GM12878 (cell line): ENCODE results near the gene CAMK4. TPM values are rescaled to one million over a fixed set of nuclear protein-coding genes. Genes with fewer than 3 reads are reported as not detected.
A peak's percentile ranks its signal among the peaks of the same experiment; 100 is the strongest.

Experiments used
- ATAC-seq: fragments of 200-7000 bp; cut with Tn5 transposase; 3 replicates; pipeline ENCODE4 v1.9.1; 2020; ENCODE audit warnings: mild to moderate bottlenecking, moderate library complexity
- BruUV-seq: library from RNA; stranded (reverse); fragments of 400-500 nt; replicated peaks from 2 replicates; lab custom pipeline; 2021; lab: Mats Ljungman, UMichigan
- CTCF ChIA-PET: fragments of 300-600 bp; sonication (Branson Sonifier 250); formaldehyde crosslinking; extraction: SDS; loops from one replicate; lab custom pipeline; 2021; ENCODE audit warnings: inconsistent platforms; lab: Yijun Ruan, JAX
- POLR2A ChIA-PET: fragments of 350-600 bp; formaldehyde crosslinking; extraction: SDS; loops from one replicate; lab custom pipeline; 2021; ENCODE audit warnings: inconsistent platforms; lab: Charles Lee
- RAD21 ChIA-PET: fragments of 300-600 bp; sonication (Branson Sonifier 250); formaldehyde crosslinking; loops from one replicate; lab custom pipeline; 2023; ENCODE audit warnings: antibody characterized with exemption; ENCODE audit not compliant: unreplicated experiment; lab: Charles Lee
- SMC1A ChIA-PET: fragments of 300-600 bp; sonication (Branson Sonifier 250); formaldehyde crosslinking; loops from one replicate; lab custom pipeline; 2023; ENCODE audit not compliant: unreplicated experiment, uncharacterized antibody; lab: Charles Lee
- DNase-seq: peaks from one replicate; pipeline ENCODE4 v3.0.0-alpha.2; 2011; ENCODE audit warnings: low read depth, low spot score
- FAIRE-seq: peaks from 3 replicates; lab custom pipeline; 2011; peaks lifted over from hg19 to GRCh38; lab: Jason Lieb, UNC
- H2AFZ ChIP-seq: 2 replicates; pipeline ENCODE4 v1.6.0; 2011; ENCODE audit warnings: low read depth, low read length, control low read depth; ENCODE audit not compliant: control insufficient read depth
- H3K27ac ChIP-seq: 2 replicates; pipeline ENCODE4 v1.5.1; 2011; ENCODE audit warnings: control low read depth; ENCODE audit not compliant: control insufficient read depth, insufficient read depth
- H3K27me3 ChIP-seq, 2 experiments: replicated peaks in 1 of 2; 2 replicates each; pipeline versions ENCODE4 v1.6.0 to v1.6.1; 2011; ENCODE audit warnings: low read length in 1 of 2; ENCODE audit not compliant: control insufficient read depth in 2 of 2, insufficient read depth in 2 of 2
- H3K36me3 ChIP-seq, 2 experiments: 2 replicates each; pipeline ENCODE4 v1.5.1; 2011; ENCODE audit warnings: low read length in 1 of 2; ENCODE audit not compliant: control insufficient read depth in 2 of 2, insufficient read depth in 2 of 2
- H3K4me1 ChIP-seq: 2 replicates; pipeline ENCODE4 v1.6.1; 2011; ENCODE audit warnings: mild to moderate bottlenecking, low read length, moderate library complexity, mixed read lengths; ENCODE audit not compliant: control insufficient read depth, insufficient read depth
- H3K4me2 ChIP-seq: 2 replicates; pipeline ENCODE4 v1.6.0; 2011; ENCODE audit warnings: control low read depth; ENCODE audit not compliant: control insufficient read depth, insufficient read depth
- H3K4me3 ChIP-seq: fragments of 200-600 bp; sonication (generic); 2 replicates; pipeline ENCODE4 v1.5.1; 2016
- H3K79me2 ChIP-seq: 2 replicates; pipeline ENCODE4 v1.6.0; 2011; ENCODE audit warnings: low read length; ENCODE audit not compliant: control insufficient read depth, insufficient read depth
- H3K9ac ChIP-seq: 2 replicates; pipeline ENCODE4 v1.8.0; 2011; ENCODE audit warnings: low read length, control low read depth, mixed read lengths; ENCODE audit not compliant: control insufficient read depth, insufficient read depth
- H3K9me3 ChIP-seq: replicated peaks from 3 replicates; pipeline ENCODE4 v1.5.1; 2011; ENCODE audit warnings: mild to moderate bottlenecking, low read length; ENCODE audit not compliant: control insufficient read depth, insufficient read depth
- H4K20me1 ChIP-seq: 2 replicates; pipeline ENCODE4 v1.6.0; 2011; ENCODE audit not compliant: control insufficient read depth, insufficient read depth
- DPF2 ChIP-seq: fragments of 450-650 bp; IDR thresholded peaks from 2 replicates; pipeline ENCODE4 v1.6.1; 2017; ENCODE audit warnings: mild to moderate bottlenecking
- ETV6 ChIP-seq, 2 experiments: fragments of 450-650 bp in 1 of 2; IDR thresholded peaks in 1 of 2; conservative IDR thresholded peaks in 1 of 2; 2 replicates each; pipeline ENCODE4 v1.6.1; 2014; ENCODE audit warnings: antibody characterized with exemption in 1 of 2, borderline replicate concordance in 1 of 2, low read depth in 1 of 2, mild to moderate bottlenecking in 1 of 2, moderate library complexity in 1 of 2
- NBN ChIP-seq: fragments of 450-650 bp; IDR thresholded peaks from 2 replicates; pipeline ENCODE4 v1.6.1; 2016
- NR2C1 ChIP-seq: fragments of 450-650 bp; IDR thresholded peaks from 2 replicates; pipeline ENCODE4 v1.6.1; 2017; ENCODE audit warnings: antibody characterized with exemption, mild to moderate bottlenecking, moderate library complexity
- RAD21 ChIP-seq: IDR thresholded peaks from 2 replicates; pipeline ENCODE4 v1.6.1; 2011; ENCODE audit warnings: mild to moderate bottlenecking, low read depth, low read length, moderate library complexity; ENCODE audit not compliant: insufficient read depth
- REST ChIP-seq: IDR thresholded peaks from 2 replicates; pipeline ENCODE4 v1.6.1; 2012; ENCODE audit warnings: mild to moderate bottlenecking, low read depth, low read length
- SPI1 ChIP-seq: IDR thresholded peaks from 2 replicates; pipeline ENCODE4 v1.6.1; 2011; ENCODE audit warnings: low read depth, mild to moderate bottlenecking, low read length, moderate library complexity, borderline replicate concordance; ENCODE audit not compliant: insufficient read depth
- SREBF1 ChIP-seq: IDR thresholded peaks from 2 replicates; pipeline ENCODE4 v1.6.1; 2012; ENCODE audit warnings: mild to moderate bottlenecking, low read length
- SUZ12 ChIP-seq: fragments of 200-600 bp; sonication (generic); IDR thresholded peaks from one replicate; pipeline ENCODE4 v1.6.1; 2018; ENCODE audit warnings: antibody characterized with exemption, mild to moderate bottlenecking; ENCODE audit not compliant: unreplicated experiment
- TBL1XR1 ChIP-seq: IDR thresholded peaks from 2 replicates; pipeline ENCODE4 v1.6.1; 2012; ENCODE audit warnings: low read depth, low read length, improper control_type of control experiment
- WGBS: methylation state at CpG from one replicate; pipeline ENCODE4 v1.1.6; 2016; ENCODE audit warnings: low lambda C conversion rate; ENCODE audit not compliant: insufficient replicate concordance, insufficient coverage; ENCODE audit errors: missing lambda C conversion rate; 5-methylcytosine and 5-hydroxymethylcytosine counted together
- in situ Hi-C: fragments of 300-500 bp; cut with MboI; formaldehyde crosslinking; loops from 9 replicates; pipeline ENCODE4 v1.14.3; 2018; ENCODE audit warnings: mixed read lengths
- intact Hi-C: fragments of 100-400 bp; cut with micrococcal nuclease; formaldehyde crosslinking; loops from one replicate; pipeline ENCODE4 v1.14.2; 2022; ENCODE audit not compliant: unreplicated experiment
- polyA plus RNA-seq, 11 experiments: library from polyadenylated mRNA; depleted of rRNA in 4 of 11; unstranded in 6 of 11; stranded (reverse) in 5 of 11; fragments of >200 nt; fragmentation: Nextera tagmentation in 4 of 11; fragmentation: Illumina TruSeq in 1 of 11; extraction: Ambion mirVana in 4 of 11; extraction: Trizol in 1 of 11; gene quantifications; 1 replicate in 1 of 11; 2 replicates in 10 of 11; pipeline versions ENCODE4 v1.2.1 to v1.2.3, GENCODE V29; 2011 to 2016; ENCODE audit warnings: inconsistent platforms in 2 of 11, missing spikeins in 2 of 11, low read depth in 1 of 11
- total RNA-seq, 4 experiments: library from RNA; depleted of rRNA in 3 of 4; stranded (reverse); fragments of >200 nt in 3 of 4; fragmentation: Illumina TruSeq in 1 of 4; extraction: Trizol in 1 of 4; gene quantifications; 2 replicates each; pipeline versions ENCODE4 v1.2.1 to v1.2.3, GENCODE V29; 2013 to 2021
- TF ChIP-seq, protein P1 (sequence below): fragments of 150-350 bp; IDR thresholded peaks from 2 replicates; pipeline ENCODE4 v1.6.1; 2014; ENCODE audit warnings: mild to moderate bottlenecking, low read depth, low read length

Gene CAMK4
- total and polyA plus RNA-seq, 10 of the 15 experiments (the other 5 are each of a cell fraction or from before 2014, with no cell fraction given): 13.3 to 51.9 (median 35.3) TPM

DNA sequence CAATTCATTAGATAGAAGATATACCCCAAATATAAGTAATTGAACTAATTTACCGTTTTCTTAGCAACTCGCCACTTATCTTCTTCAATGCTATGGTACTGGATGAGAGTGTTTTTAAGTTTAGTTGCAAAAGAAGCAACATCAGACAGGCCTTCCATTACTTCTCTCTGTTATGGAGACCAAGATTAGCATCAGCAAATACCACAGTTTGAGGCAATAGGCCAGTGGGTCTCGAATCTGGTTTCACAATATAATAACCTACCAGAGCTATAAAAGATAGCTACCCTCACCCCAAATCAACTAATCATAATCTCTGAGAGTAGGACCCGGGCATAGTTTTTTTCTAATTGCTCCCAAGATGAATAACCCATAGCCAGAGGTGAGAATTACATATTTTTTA lies 283.1 kb downstream of the CAMK4 start:
- H3K9me3 ChIP-seq: no peaks in the 10 kb centered on the region
- peaks cover 0 to 21% of the 10 kb centered on the region in 2 experiments; a peak in 3 of 4 replicates for H3K36me3 ChIP-seq
- H4K20me1 ChIP-seq: no peaks in the 10 kb centered on the region; the same call in 1 of the 2 replicates
- DNase-seq (no peak), ATAC-seq (peak; percentile 8)
- BruUV-seq: no TSS peak
- in situ Hi-C loops (loop anchor here (25.0 kb wide), 2 partner anchors 770 to 1455 kb away; partner anchors contain the start of genes SLC25A46 and TMEM232), intact Hi-C loops (no loop called here)
- ChIA-PET CTCF (interaction anchor here (0.7 to 4.2 kb wide), 6 partner anchors 11 to 754 kb away, joined by 3 to 45 read pairs (median 4); no protein-coding TSS in a partner anchor), RAD21 (interaction anchor here (0.7 to 5.7 kb wide), 9 partner anchors 11 to 639 kb away, joined by 3 to 55 read pairs (median 4); no protein-coding TSS in a partner anchor), SMC1A (interaction anchor here (0.6 to 4.2 kb wide), 13 partner anchors 9 to 348 kb away, joined by 3 to 33 read pairs (median 3); partner anchors contain the start of gene CAMK4)
- H3K27me3 ChIP-seq: no peaks in the 10 kb centered on the region
- peak overlapping the region; percentile 87 for H3K4me2 ChIP-seq
- 96% methylated on average over 4 of the region's 4 CpGs for WGBS
- H2AFZ ChIP-seq: no peak overlapping the region
- no peak overlapping the region for H3K9ac ChIP-seq
- H3K4me1 ChIP-seq: no peaks in the 10 kb centered on the region
- no peak overlapping the region for H3K27ac ChIP-seq
- TF ChIP-seq RAD21: no peak
- TF ChIP-seq NR2C1: no peak
- no peak for TF ChIP-seq DPF2
- no peak for TF ChIP-seq NBN
- TF ChIP-seq, protein P1, sequence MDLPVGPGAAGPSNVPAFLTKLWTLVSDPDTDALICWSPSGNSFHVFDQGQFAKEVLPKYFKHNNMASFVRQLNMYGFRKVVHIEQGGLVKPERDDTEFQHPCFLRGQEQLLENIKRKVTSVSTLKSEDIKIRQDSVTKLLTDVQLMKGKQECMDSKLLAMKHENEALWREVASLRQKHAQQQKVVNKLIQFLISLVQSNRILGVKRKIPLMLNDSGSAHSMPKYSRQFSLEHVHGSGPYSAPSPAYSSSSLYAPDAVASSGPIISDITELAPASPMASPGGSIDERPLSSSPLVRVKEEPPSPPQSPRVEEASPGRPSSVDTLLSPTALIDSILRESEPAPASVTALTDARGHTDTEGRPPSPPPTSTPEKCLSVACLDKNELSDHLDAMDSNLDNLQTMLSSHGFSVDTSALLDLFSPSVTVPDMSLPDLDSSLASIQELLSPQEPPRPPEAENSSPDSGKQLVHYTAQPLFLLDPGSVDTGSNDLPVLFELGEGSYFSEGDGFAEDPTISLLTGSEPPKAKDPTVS: no peak
- no peak for TF ChIP-seq TBL1XR1
- TF ChIP-seq SUZ12: no peak
- TF ChIP-seq SPI1: no peak
- TF ChIP-seq REST: no peak
- TF ChIP-seq ETV6 (conservative IDR thresholded peaks at IDR 0.05 in 1 of 2, IDR thresholded peaks at IDR 0.05 in 1 of 2; ENCODE audit: borderline replicate concordance in 1 of 2, low read depth in 1 of 2): no peak
- TF ChIP-seq SREBF1: no peak
- TF ChIP-seq, all 136 proteins: peak for 0
- H3K4me3 ChIP-seq: peak overlapping the region; percentile 50
- POLR2A ChIA-PET: interaction anchor here (0.9 to 3.3 kb wide), 4 partner anchors 11 to 283 kb away, joined by 3 to 34 read pairs (median 4); partner anchors contain the start of gene CAMK4
- FAIRE-seq: no peak
- H3K79me2 ChIP-seq: peaks cover 92% of the 10 kb centered on the region
